C1 segment of cervical spinal cord (tissue), 14 donors: ENCODE results near the gene FOXR1.
"Not testable (repeated sequence)": the region's sequence is repeated elsewhere in the genome, so short reads cannot be mapped to it uniquely, and the experiment has no call there.

Experiments
- DNase-seq, 14 donors: peaks; one replicate each; lab custom pipeline; 2025; lab: John Stamatoyannopoulos, UW

FOXR1 gene

DNA sequence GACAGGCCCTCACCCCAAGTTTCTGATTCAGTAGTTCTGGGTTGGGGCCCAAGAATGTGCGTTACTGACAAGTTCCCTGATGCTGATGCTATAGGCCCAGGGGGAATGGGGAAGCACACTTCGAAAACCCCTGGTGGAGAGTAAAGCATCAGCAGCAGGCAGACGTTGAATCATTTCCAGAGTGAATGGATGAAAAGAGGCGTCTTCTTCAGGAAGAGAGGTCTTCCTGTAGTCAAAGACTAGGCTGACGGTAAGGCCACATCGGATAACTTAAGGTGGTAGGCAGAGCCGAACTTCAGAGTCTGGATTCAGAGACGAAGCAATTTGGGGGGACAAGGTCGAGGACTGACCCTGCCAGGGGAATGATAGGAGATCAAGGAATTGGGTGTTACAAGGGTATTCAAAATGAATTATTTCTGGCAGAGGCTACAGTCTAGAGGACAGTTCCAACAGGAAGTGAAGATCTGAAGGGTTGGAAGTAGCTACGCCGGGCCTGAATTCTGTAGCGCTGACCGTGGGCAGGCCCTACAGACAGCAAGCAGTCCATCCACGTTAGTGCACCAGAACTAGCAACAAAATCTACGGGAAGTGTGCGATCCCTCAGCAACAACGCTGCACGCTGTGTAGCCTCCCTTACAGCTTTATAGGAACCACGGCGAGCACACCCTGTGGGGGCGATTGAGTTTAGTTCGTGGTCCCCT lies 25.5 kb downstream of the FOXR1 start:
- DNase-seq = peak in 5 of 14 donors; percentile 22 to 47 (median 31)

DNA sequence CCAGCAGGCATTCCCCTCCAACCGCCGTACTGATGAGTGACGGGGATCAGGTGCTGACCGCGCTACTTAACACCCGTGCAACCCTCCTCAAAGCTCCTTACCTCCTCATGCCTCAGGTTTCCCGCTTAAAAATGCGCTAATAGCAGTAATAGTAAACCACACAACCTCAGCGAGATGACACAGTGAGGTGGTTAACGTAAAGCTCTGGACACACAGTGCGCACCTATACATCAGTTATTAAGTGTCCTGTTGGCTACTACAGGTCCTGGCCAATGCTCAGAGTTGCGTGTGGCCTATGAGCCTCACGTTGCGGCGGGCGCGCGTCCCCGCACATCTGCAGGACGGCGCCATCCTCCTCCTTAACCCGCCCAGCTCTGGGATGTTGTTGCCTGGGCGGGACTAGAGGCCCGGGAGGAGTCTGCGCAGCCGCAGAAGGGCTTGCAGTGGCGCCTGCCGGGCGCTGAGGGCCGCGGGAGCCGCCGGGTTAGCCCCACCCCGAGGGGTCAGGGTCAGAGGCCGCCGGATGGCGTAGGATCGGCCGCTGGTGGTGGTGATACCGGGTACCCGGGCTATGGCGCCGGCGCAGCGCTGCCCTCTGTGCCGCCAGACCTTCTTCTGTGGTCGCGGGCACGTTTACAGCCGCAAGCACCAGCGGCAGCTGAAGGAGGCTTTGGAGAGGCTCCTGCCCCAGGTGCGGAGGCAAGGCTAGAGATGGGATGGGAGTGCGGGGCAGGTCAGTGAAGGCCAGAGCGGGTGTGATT lies 26.2 kb downstream of the FOXR1 start, which contains the start of gene CENATAC:
Gene CENATAC, plus strand, starts transcription at position 512 of the 761 bp plus-strand sequence. Its CDS starts 60 bp downstream, at position 572.
- peak; percentile 35 to 96 (median 92) for DNase-seq

DNA sequence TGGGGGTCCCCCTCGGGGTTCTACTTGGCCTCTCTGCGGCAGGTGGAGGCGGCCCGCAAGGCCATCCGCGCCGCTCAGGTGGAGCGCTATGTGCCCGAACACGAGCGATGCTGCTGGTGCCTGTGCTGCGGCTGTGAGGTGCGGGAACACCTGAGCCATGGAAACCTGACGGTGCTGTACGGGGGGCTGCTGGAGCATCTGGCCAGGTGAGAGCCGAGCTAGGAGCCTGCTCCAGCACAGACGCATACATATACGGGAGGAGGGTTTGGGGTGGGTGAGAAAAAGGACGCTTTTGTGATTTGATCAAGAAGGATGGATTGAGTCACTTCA lies 26.8 kb downstream of the FOXR1 start:
- DNase-seq = peak in 1 of 14 donors; percentile 35

DNA sequence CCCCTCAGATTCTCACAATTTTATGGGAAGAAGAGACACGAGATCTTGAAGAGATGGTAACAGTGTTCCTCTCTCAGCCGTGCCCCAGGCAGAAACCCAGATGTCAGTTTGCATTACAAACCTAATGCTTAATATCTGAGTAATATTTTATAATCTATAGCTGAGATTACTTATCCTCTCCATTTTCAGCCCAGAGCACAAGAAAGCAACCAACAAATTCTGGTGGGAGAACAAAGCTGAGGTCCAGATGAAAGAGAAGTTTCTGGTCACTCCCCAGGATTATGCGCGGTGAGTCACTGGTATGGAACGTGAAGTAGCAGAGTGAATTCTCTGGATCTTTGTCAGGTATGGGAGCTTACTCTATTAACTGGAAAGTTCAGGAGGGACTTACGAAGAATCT lies 27.3 kb downstream of the FOXR1 start:
- no peak for DNase-seq

DNA sequence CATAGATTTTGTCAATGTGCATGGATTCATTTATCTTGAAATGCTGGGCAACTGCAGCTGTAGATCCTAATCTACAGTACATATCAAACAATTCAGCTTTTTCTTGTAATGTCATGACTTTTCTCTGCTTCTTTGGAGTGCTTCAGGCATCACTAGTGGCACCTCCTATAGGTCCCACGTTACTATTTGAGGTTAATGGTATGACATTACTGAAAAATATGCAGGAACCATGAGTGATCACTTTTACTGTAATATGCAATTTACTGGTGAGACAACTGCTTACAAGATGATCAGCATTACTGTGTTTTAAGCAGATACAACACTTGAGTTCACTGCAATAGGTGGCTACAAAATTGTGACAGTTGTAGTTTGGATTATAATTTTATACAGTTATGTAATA lies 29.3 kb downstream of the FOXR1 start:
- DNase-seq = no peak

DNA sequence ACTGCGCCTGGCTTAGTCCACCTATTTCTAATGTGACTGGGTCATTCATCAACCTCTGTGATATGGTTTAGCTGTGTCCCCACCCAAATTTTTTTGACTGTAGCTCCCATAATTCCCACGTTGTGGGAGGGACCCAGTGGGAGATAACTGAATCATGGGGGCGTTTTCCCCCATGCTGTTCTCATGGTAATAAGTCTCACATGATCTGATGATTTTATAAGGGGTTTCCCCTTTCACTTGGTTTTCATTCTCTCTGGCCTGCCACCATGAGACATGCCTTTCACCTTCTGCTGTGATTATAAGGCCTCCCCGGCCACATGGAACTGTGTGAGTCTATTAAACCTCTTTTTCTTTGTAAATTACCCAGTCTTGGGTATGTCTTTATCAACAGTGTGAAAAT lies 35.1 kb downstream of the FOXR1 start:
- no peak for DNase-seq

DNA sequence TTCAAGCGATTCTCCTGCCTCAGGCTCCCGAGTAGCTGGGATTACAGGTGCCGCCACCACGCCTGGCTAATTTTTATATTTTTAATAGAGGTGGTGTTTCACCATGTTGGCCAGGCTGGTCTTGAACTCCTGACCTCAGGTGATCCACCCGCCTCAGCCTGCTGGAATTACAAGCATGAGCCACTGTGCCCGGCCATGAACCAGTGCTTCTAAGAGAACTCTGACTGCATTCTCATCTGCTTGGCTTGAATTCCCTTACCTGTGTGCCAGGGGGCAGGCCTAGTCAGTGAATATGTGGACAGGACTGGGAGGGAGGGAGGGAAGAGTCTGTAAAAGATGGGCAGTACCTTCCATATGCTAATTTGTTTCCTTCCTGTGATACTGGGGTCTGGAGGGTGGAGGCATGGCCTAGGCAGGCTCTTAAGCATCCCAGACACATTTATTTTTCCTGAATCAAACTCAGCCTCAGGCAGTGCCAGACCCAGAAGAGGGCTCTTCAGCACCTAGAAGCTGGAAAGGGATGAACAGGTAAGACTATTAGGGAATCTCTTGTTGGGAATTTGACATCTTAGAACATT lies 40.0 kb downstream of the FOXR1 start:
- DNase-seq = no peak

DNA sequence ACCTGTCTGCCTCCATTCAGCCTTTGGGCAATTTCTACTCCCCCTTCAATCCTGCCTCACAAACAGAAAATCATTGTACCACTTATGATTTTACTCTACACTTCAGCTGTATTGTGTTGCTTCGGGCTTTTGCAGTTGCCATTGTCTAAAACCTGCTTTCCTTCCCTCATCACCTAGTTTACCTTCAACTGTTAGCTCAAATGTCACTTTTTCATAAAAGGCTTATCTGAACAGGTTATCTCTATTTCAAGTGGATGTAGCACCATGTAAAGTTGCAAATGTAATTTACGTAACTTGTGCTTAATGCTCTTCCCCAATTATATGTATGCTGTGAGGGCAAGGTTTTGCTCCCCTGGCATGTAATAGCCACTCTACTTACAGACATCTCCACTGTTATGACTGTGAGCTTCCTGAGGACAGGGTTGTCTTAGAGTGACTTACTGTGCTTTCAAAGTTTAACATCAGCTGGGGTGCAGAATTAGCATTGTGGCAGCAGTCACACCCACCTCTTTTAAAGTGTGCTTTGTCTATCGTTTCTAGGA lies 41.1 kb downstream of the FOXR1 start:
- no peak for DNase-seq

DNA sequence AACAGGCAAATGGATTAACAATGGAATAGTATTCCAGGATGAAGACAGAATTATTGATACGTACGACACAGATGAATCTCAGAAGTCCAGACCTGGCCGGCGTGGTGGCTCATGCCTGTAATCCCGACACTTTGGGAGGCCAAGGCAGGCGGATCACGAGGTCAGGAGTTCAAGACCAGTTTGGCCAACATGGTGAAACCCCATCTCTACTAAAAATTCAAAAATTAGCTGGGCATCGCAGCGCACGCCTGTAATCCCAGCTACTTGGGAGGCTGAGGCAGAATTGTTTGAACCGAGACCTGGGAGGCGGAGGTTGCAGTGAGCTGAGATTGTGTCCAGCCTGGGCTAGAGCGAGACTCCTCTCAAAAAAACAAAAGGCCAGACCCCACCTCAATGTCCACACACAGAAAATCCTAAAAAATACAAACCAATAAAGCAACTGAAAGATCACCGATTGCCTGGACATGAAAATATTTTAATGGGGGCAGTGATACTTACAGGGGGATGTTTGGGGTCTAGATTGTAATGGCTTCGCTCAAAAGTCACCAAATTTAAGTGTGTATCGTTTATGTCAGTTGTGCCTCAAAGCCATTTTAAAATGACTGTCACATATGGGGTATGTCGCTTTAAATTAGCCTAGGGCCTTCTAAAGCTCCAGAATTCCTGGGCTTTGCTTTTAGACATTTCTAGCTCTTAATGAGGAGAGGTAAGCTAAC lies 42.8 kb downstream of the FOXR1 start:
- DNase-seq = no peak

DNA sequence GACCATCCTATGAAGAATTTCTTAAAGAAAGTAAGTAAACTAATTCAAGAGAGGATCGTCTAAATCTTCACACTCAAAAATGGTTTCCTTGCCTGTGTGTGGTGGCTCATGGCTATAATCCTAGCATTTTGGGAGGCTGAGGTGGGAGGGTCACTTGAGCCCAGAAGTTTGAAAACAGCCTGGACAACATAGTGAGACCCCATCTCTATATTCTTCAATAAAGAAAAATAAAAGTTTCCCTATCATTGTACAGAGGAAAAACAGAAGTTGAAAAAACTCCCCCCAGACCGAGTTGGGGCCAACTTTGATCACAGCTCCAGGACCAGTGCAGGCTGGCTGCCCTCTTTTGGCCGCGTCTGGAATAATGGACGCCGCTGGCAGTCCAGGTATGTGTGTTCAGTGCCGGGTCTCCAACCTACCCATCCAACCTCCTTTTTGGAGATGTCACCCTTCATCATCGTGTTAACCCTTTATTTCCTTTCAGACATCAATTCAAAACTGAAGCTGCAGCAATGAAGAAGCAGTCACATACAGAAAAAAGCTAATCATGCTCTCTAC lies 43.6 kb downstream of the FOXR1 start:
- DNase-seq = no peak

DNA sequence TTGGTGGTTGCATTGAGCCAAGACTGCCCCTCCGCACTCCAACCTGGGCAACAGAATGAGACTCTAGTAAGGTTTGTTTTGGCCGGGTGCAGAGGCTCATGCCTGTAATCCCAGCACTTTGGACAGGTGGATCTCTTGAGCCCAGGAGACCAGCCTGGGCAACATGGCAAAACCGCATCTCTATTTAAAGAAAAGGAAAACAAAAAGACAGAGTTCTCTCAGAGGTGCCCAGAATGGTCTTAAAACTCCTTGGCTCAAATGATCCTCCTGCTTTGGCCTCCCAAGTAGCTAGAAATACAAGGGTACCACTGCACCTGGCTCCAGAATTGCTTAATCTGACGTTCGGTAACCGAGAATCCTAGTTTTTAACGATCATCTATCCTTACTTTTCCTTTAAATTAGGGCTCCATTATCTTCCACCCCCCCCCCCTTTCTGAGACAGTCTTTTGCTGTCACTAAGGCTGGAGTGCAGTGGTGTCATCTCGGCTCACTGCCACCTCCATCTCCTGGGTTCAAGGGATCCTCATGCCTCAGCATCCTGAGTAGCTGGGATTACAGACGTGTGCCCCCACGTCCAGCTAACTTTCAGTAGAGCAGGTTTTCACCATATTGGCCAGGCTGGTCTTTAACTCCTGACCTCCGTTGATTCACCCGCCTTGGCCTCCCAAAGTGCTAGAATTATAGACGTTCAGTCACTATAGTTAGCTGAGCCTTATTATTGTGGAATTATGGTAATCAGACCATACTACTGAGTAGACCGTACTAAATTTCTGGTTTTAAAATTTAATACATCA lies 44.9 kb downstream of the FOXR1 start:
- no peak for DNase-seq

DNA sequence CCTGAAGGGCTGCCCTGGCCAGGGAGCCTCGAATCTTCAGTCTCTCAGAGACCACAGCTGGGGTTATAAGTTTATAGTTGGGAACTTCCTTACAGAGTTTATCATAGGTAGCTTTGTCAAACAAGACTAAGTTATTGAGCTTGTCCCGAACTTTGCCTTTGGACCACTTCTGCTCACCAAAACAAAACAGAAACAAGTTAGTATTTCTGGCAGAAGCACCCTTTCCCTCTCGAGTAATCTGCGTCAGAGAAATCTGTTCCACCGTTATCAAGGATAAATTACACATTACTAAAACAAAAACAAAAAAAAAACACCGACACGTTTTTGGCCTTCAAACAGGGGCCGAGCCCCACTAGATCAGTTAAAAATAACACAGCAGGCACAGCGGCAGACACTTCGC lies 45.8 kb downstream of the FOXR1 start:
- DNase-seq = not testable (repeated sequence)

DNA sequence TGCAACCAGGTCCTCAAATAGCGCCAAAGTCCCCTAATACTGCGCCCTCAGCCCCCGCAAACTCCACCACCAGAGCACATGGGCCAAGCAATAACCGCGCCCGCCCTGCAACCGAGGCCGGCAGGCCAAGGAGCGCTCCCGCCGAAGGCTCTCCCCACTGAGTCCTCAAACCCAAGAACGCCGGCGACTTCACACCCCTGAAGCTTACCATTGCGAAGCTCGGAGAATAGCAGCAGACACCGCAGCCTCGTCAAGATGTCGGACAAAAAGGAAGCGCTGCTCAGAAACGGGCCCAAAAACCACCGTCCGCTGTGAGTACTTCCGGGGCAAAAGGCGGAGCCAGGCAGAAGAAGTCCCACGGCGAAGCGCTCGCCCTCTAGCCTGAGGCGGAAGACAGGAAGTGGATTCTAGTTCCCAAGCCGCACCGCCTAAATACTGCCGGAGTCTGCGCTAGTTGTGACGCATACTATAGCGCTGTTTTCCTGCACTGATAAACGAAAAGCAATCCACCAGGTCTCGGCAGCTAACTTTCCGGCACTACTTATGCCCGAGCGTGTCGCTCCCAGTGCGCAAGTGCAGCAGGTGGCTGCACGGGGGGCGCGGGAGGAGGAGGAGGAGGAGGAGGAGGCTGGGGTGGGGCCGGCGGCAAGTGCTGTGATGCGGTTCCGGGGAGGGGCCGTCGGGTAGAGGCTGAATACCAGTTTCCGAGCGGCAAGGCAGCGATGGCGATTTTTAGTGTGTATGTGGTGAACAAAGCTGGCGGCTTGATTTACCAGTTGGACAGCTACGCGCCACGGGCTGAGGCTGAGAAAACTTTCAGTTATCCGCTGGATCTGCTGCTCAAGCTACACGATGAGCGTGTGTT lies 46.7 kb downstream of the FOXR1 start, which contains the start of the genes RPS25 and TRAPPC4:
Gene RPS25, minus strand, starts transcription at position 270 of the 865 bp plus-strand sequence. Its CDS starts 59 bp downstream, at position 211.
Gene TRAPPC4, plus strand, starts transcription at position 693 of the 865 bp plus-strand sequence. Its CDS starts 30 bp downstream, at position 723.
- DNase-seq = peak; percentile 78 to 100 (median 98)

DNA sequence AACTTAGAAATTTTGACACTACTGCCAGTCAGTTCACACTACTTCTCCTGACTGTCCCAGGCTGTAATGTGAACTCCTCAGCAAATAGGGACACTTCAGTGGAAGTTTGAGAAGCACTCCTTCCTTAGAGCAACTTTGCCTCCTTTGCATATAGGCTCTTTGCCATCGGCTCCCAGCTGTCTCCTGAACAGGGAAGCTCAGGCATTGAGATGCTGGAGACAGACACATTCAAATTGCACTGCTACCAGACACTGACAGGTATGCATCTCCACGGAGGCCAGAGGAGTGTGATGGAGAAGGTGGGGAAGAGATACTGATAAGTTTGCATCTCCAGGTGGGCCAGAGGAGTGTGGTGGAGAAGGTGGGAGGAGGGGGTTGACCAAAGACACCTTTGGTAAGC lies 48.4 kb downstream of the FOXR1 start:
- DNase-seq = no peak

DNA sequence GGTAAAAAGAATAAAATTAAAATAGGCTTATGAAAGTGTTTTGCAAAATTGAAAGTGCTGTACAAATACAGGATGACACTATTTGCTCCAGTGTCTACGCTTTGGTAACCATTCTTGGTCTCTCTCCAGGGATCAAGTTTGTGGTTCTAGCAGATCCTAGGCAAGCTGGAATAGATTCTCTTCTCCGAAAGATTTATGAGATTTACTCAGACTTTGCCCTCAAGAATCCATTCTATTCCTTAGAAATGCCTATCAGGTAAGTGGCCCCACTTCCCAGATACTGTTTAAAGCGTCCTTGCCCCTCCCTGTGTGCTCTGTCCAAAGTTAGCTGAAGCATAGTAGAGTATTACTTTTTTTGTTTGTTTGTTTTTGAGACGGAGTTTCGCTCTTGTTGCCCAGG lies 50.1 kb downstream of the FOXR1 start:
- DNase-seq = no peak

DNA sequence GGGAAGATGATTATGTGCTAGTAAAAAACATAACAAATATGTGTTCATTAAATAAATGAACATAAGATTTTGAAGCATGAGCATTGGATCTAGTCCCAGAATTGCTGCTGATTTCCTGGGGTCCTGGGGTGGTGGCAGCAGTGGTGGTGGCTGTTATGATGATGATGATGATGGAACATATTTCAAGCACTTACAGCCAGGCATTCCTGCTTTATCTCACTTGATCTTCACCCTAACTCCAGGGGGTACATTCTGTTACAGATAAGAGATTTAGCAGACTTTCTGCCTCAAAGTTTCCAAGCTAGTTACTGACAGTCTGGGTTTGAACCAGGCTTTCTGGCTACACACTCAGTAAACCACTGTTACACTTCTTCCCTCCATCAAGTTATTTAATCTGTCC lies 52.2 kb downstream of the FOXR1 start:
- DNase-seq = no peak

DNA sequence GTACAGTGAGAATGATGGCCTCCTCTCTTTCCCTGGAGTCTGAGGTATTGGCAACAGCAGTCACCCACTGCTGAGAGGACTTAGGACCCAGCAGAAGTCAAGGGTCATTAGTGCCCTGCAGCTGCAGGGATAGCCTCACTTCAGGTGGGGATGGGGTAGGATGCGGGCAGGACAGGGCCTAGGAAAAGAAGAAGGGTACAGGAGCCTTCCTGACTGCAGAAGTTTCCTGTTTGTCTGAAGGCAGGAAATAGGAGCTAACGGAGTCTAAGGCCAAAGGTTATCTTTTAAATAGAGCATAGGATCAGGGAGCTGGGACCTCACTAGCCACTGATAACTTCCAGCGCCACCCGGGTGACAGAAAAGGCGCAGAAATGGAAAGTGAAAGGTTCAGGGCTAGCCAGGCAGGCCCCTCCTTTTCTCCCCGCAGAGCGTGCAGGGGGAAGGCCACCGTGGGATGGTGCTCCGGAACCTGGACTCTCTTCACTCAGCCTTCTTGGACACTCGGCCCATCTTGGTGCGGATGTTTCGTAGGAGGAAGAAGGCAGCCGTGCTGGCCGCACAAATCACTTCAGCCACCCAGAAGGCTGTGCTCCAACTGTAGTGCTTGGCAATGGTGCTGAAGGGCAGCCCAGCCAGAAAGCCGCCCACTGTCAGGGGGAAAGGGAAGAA lies 53.0 kb downstream of the FOXR1 start:
- DNase-seq = no peak

DNA sequence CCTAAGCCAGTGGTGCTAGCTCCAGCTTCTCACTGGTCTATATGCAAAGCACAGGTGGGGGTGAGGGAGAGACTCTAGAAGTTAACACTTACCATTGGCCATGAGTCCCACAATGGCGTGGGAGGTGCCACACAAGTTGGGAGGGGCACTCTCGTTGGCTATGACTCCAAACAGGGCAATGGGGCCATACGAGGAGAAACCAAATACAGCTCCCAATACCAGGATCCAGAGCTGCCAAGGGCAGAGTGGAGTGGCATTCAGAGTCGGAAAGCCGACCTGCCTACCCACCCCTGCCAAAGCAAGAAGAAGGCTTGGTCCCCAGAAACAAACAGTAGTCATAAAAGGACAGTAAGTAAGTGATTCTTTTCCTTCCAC lies 53.5 kb downstream of the FOXR1 start:
- DNase-seq = no peak

DNA sequence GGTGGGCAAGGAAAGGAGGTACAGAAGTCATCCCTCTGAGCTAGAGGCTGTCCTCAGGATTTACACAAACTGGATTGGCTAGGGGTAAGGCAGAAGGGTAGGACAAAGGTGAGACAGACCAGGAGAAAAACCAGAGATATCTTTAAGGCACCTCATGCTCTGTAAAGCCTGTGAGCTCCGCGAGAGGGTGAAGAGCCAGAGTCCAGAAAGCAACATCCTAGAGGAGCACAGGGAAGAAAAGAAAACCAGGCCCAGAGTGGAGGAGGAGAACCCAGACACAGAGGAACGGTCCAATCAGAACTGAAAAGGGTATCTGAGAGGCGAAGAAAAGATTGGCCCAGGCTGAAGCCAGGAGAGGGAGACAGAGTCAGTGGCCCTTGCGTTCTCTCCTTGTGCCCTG lies 54.0 kb downstream of the FOXR1 start:
- no peak for DNase-seq
